HPDE6-E6E7 (cell line): ENCODE measurements around the gene CCL4.
"Not testable (repeated sequence)": the region's sequence is repeated elsewhere in the genome, so short reads cannot be mapped to it uniquely, and the experiment has no call there.

Experiments used
- DNase-seq: peaks from one replicate; pipeline ENCODE4 v3.0.0; 2011; ENCODE audit warnings: missing footprints; ENCODE audit errors: extremely low spot score

The CCL4 gene

GRCh38 chr17:36087897-36088572 lies 15.6 kb upstream of the CCL4 start:
- not testable (repeated sequence) for DNase-seq

- DNase-seq = no peak
These were observed 14.8 kb upstream of the CCL4 start for GRCh38 chr17:36088670-36089338.

- no peak for DNase-seq
These were observed 14.2 kb upstream of the CCL4 start for GRCh38 chr17:36089339-36089865.

GRCh38 chr17:36089888-36090836 lies 13.5 kb upstream of the CCL4 start, which contains the start of gene CCL3:
CCL3 (minus strand) TSS chr17:36090143; CDS start chr17:36090058, 85 bp downstream.
- DNase-seq = no peak

GRCh38 chr17:36092230-36092629 lies 11.4 kb upstream of the CCL4 start:
- DNase-seq = no peak

GRCh38 chr17:36092715-36093114 lies 10.9 kb upstream of the CCL4 start:
- DNase-seq = not testable (repeated sequence)

GRCh38 chr17:36094232-36094631 lies 9.4 kb upstream of the CCL4 start:
- no peak for DNase-seq

GRCh38 chr17:36094746-36095145 lies 8.9 kb upstream of the CCL4 start:
- DNase-seq = no peak

- no peak for DNase-seq
These were observed 7.6 kb upstream of the CCL4 start for GRCh38 chr17:36095992-36096391.

- DNase-seq = not testable (repeated sequence)
These were observed 4.6 kb upstream of the CCL4 start for GRCh38 chr17:36099004-36099403.

- not testable (repeated sequence) for DNase-seq
These were observed 619 bp downstream of the CCL4 start for GRCh38 chr17:36104246-36104645.

GRCh38 chr17:36104701-36105181 lies 1.1 kb downstream of the CCL4 start:
- DNase-seq = no peak

- no peak for DNase-seq
These were observed 2.3 kb downstream of the CCL4 start for GRCh38 chr17:36105781-36106492.

GRCh38 chr17:36106493-36106835 lies 2.8 kb downstream of the CCL4 start:
- DNase-seq = no peak

- DNase-seq = no peak
These were observed 4.0 kb downstream of the CCL4 start for GRCh38 chr17:36107660-36108059.

GRCh38 chr17:36108265-36108664 lies 4.6 kb downstream of the CCL4 start:
- DNase-seq = not testable (repeated sequence)

GRCh38 chr17:36111068-36111490 lies 7.5 kb downstream of the CCL4 start:
- no peak for DNase-seq

- no peak for DNase-seq
These were observed 8.9 kb downstream of the CCL4 start for GRCh38 chr17:36112572-36112971.

- DNase-seq = not testable (repeated sequence)
These were observed 9.5 kb downstream of the CCL4 start for GRCh38 chr17:36113131-36113530.

- not testable (repeated sequence) for DNase-seq
These were observed 11.5 kb downstream of the CCL4 start for GRCh38 chr17:36114971-36115648.

- not testable (repeated sequence) for DNase-seq
These were observed 12.0 kb downstream of the CCL4 start for GRCh38 chr17:36115649-36115977.
